Activated T-cell treated with anti-CD3 and anti-CD28 coated beads for 4 hours (primary cell): Measurements from ENCODE around the gene FOXG1.

ENCODE experiments used
- DNase-seq: peaks from one replicate; pipeline ENCODE4 v3.0.0-alpha.2; 2020

The FOXG1 gene

GRCh38 chr14:28762303-28762954 is 4.2 kb upstream of the FOXG1 start:
- DNase-seq = no peak

- no peak for DNase-seq
These were observed 3.6 kb upstream of the FOXG1 start for GRCh38 chr14:28762955-28763326.

GRCh38 chr14:28763751-28764256 is 2.8 kb upstream of the FOXG1 start:
- DNase-seq = no peak

GRCh38 chr14:28764257-28765160 is 2.1 kb upstream of the FOXG1 start:
- DNase-seq = no peak

- no peak for DNase-seq
These were observed 1.3 kb upstream of the FOXG1 start for GRCh38 chr14:28765169-28765830.

- no peak for DNase-seq
These were observed 637 bp upstream of the FOXG1 start for GRCh38 chr14:28765831-28766468.

GRCh38 chr14:28767030-28767852 is 654 bp downstream of the FOXG1 start:
- DNase-seq = no peak

- DNase-seq = no peak
These were observed 1.5 kb downstream of the FOXG1 start for GRCh38 chr14:28767853-28768741.

GRCh38 chr14:28769276-28769880 is 2.8 kb downstream of the FOXG1 start:
- no peak for DNase-seq

GRCh38 chr14:28770061-28770460 is 3.5 kb downstream of the FOXG1 start:
- DNase-seq = no peak

- no peak for DNase-seq
These were observed 4.0 kb downstream of the FOXG1 start for GRCh38 chr14:28770630-28771029.

- no peak for DNase-seq
These were observed 4.6 kb downstream of the FOXG1 start for GRCh38 chr14:28771168-28771567.

GRCh38 chr14:28772613-28773012 is 6.0 kb downstream of the FOXG1 start:
- no peak for DNase-seq

GRCh38 chr14:28773176-28773575 is 6.6 kb downstream of the FOXG1 start:
- no peak for DNase-seq

GRCh38 chr14:28773861-28774691 is 7.5 kb downstream of the FOXG1 start:
- DNase-seq = no peak

GRCh38 chr14:28774764-28775735 is 8.5 kb downstream of the FOXG1 start:
- no peak for DNase-seq

- DNase-seq = no peak
These were observed 10.1 kb downstream of the FOXG1 start for GRCh38 chr14:28776482-28777266.
